ENCODE results near the gene DLK2. TPM values are rescaled to one million over a fixed set of nuclear protein-coding genes. Genes with fewer than 3 reads are reported as not detected.
"Not testable (repeated sequence)": the region's sequence is repeated elsewhere in the genome, so short reads cannot be mapped to it uniquely, and the experiment has no call there.

Gene DLK2
- total RNA-seq, 2 experiments from 2014 or later, result 0.19 to 0.36 TPM

DNA sequence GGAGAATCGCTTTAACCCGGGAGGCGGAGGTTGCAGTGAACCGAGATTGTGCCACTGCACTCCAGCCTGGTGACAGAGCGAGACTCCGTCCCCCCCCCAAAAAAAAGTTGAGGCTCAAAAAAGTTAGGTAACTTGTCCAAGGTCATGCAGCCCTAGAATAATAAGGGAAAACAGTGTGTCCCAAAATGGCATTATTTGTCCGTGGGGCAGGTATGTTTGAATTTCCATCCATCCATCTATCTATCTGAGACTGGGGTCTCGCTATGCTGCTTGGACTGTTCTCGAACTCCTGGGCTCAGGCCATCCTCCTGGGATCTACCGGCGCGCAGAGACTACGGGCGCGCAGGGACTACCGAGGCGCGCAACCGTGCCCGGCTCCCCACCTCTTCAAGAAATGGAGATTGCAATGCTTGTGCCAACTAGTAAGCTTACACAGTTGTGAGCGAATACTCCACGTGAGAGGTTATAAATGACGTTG is 28.4 kb downstream of the DLK2 start:
- CTCF ChIA-PET, result interaction anchor here (0.7 to 2.5 kb wide), 8 partner anchors 27 to 198 kb away, joined by 3 to 9 read pairs (median 4); partner anchors contain the start of genes DNPH1, TJAP1 and ZNF318
- H3K4me1 Mint-ChIP-seq (ENCODE audit: low read depth), result peaks cover 26% of the 10 kb centered on the region
- H3K36me3 Mint-ChIP-seq (ENCODE audit: low read depth), result peaks cover 24% of the 10 kb centered on the region
- H3K9me3 ChIP-seq (ENCODE audit: control insufficient read depth in 1 of 2, insufficient read depth in 1 of 2, low read length in 2 of 2), result no peaks in the 10 kb centered on the region
- ATAC-seq (ENCODE audit: poor library complexity), result no peak
- H3K27me3 Mint-ChIP-seq, result no peaks in the 10 kb centered on the region
- intact Hi-C loops (cut with DNase I, micrococcal nuclease), result loop anchor here (1.0 to 5.0 kb wide), 6 partner anchors 44 to 640 kb away; partner anchors contain the start of genes ZNF318 (in 2 of the 2), GTPBP2 (in 1 of the 2), POLH (in 1 of the 2) and POLR1C (in 1 of the 2)
- H3K4me1 ChIP-seq (ENCODE audit: insufficient read depth, low read length), result peaks cover 27% of the 10 kb centered on the region
- no peaks in the 10 kb centered on the region for H3K27me3 ChIP-seq (ENCODE audit: control insufficient read depth in 1 of 2, insufficient read depth in 2 of 2, low read length in 2 of 2)
- TF ChIP-seq, protein P1, sequence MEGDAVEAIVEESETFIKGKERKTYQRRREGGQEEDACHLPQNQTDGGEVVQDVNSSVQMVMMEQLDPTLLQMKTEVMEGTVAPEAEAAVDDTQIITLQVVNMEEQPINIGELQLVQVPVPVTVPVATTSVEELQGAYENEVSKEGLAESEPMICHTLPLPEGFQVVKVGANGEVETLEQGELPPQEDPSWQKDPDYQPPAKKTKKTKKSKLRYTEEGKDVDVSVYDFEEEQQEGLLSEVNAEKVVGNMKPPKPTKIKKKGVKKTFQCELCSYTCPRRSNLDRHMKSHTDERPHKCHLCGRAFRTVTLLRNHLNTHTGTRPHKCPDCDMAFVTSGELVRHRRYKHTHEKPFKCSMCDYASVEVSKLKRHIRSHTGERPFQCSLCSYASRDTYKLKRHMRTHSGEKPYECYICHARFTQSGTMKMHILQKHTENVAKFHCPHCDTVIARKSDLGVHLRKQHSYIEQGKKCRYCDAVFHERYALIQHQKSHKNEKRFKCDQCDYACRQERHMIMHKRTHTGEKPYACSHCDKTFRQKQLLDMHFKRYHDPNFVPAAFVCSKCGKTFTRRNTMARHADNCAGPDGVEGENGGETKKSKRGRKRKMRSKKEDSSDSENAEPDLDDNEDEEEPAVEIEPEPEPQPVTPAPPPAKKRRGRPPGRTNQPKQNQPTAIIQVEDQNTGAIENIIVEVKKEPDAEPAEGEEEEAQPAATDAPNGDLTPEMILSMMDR (IDR thresholded peaks at IDR 0.05), result no peak
- H3K4me3 ChIP-seq (ENCODE audit: low read length), result peak overlapping the region; percentile 80
- peak overlapping the region; percentile 93 for H3K27ac Mint-ChIP-seq
- H3K36me3 ChIP-seq (ENCODE audit: insufficient read depth, low read length), result peaks cover 11% of the 10 kb centered on the region
- H3K9me3 Mint-ChIP-seq, result no peaks in the 10 kb centered on the region
- H3K27ac ChIP-seq (ENCODE audit: low read depth in 1 of 2, low read length in 2 of 2), result peak overlapping the region; percentile 70 to 73
- POLR2A ChIA-PET, result interaction anchor here (0.6 to 2.3 kb wide), 20 partner anchors 8 to 1868 kb away, joined by 3 to 20 read pairs (median 6); partner anchors contain the start of genes CNPY3, CRIP3, DLK2 and GTPBP2
- DNase-seq, result no peak
- peak overlapping the region; percentile 95 for H3K4me3 Mint-ChIP-seq

DNA sequence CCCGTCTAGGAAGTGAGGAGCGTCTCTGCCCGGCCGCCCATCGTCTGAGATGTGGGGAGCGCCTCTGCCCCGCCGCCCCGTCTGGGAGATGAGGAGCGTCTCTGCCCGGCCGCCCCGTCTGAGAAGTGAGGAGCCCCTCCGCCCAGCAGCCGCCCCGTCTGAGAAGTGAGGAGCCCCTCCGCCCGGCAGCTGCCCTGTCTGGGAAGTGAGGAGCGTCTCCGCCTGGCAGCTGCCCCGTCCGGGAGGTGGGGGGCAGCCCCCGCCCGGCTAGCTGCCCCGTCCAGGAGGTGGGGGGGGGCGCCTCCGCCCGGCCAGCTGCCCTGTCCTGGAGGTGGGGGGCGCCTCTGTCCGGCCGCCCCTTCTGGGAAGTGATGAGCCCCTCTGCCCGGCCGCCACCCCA is 30.3 kb downstream of the DLK2 start:
- H3K36me3 Mint-ChIP-seq (ENCODE audit: low read depth), result peaks cover 19% of the 10 kb centered on the region
- H3K9me3 Mint-ChIP-seq; H3K9me3 ChIP-seq (ENCODE audit: control insufficient read depth in 1 of 2, insufficient read depth in 1 of 2, low read length in 2 of 2); CTCF ChIA-PET; ATAC-seq (ENCODE audit: poor library complexity); H3K27ac ChIP-seq (ENCODE audit: low read depth in 1 of 2, low read length in 2 of 2); H3K4me3 Mint-ChIP-seq; H3K27me3 ChIP-seq (ENCODE audit: control insufficient read depth in 1 of 2, insufficient read depth in 2 of 2, low read length in 2 of 2); H3K27me3 Mint-ChIP-seq; POLR2A ChIA-PET; H3K27ac Mint-ChIP-seq; H3K4me3 ChIP-seq (ENCODE audit: low read length); DNase-seq; H3K36me3 ChIP-seq (ENCODE audit: insufficient read depth, low read length): not testable (repeated sequence)
- peaks cover 26% of the 10 kb centered on the region for H3K4me1 ChIP-seq (ENCODE audit: insufficient read depth, low read length)
- H3K4me1 Mint-ChIP-seq (ENCODE audit: low read depth), result peaks cover 21% of the 10 kb centered on the region
- intact Hi-C loops (cut with DNase I, micrococcal nuclease), result loop anchor here (5.0 kb wide), 3 partner anchors 152 to 638 kb away; partner anchors contain the start of genes GTPBP2 (in 1 of the 2), POLH (in 1 of the 2) and XPO5 (in 1 of the 2)

DNA sequence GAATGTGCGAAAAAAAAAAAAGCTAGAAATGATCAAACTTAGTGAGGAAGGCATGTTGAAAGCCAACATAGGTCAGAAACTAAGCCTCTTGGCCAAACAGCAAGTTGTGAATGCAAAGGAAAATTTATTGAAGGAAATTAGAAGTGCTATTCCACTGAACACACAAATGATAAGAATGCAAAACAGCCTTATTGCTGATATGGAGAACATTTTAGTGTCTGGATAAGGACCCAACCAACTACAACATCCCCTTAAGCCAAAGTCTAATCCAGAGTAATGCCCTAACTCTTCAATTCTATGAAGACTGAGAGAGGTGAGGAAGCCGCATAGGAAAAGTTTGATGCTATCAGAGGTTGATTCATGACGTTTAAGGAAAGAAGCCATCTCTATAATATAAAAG is 33.5 kb downstream of the DLK2 start:
- no peak overlapping the region for H3K27ac ChIP-seq (ENCODE audit: low read depth in 1 of 2, low read length in 2 of 2)
- Mint-ChIP-seq H3K36me3 (ENCODE audit: low read depth) (no peaks in the 10 kb centered on the region), H3K4me1 (ENCODE audit: low read depth) (no peaks in the 10 kb centered on the region), H3K27me3 (no peaks in the 10 kb centered on the region), H3K4me3 (no peak overlapping the region), H3K27ac (no peak overlapping the region), H3K9me3 (no peaks in the 10 kb centered on the region)
- ChIA-PET POLR2A (no interaction called here), CTCF (no interaction called here)
- H3K9me3 ChIP-seq (ENCODE audit: control insufficient read depth in 1 of 2, insufficient read depth in 1 of 2, low read length in 2 of 2), result no peaks in the 10 kb centered on the region
- DNase-seq (no peak), ATAC-seq (ENCODE audit: poor library complexity) (no peak)
- no peaks in the 10 kb centered on the region for H3K36me3 ChIP-seq (ENCODE audit: insufficient read depth, low read length)
- TF ChIP-seq, protein P1 (IDR thresholded peaks at IDR 0.05), result no peak
- no peak overlapping the region for H3K4me3 ChIP-seq (ENCODE audit: low read length)
- intact Hi-C loops (cut with DNase I, micrococcal nuclease), result no loop called here
- H3K4me1 ChIP-seq (ENCODE audit: insufficient read depth, low read length), result peaks cover under 1% of the 10 kb centered on the region
- H3K27me3 ChIP-seq (ENCODE audit: control insufficient read depth in 1 of 2, insufficient read depth in 2 of 2, low read length in 2 of 2), result no peaks in the 10 kb centered on the region
